Measurements from ENCODE around the gene CFAP141.

DNA sequence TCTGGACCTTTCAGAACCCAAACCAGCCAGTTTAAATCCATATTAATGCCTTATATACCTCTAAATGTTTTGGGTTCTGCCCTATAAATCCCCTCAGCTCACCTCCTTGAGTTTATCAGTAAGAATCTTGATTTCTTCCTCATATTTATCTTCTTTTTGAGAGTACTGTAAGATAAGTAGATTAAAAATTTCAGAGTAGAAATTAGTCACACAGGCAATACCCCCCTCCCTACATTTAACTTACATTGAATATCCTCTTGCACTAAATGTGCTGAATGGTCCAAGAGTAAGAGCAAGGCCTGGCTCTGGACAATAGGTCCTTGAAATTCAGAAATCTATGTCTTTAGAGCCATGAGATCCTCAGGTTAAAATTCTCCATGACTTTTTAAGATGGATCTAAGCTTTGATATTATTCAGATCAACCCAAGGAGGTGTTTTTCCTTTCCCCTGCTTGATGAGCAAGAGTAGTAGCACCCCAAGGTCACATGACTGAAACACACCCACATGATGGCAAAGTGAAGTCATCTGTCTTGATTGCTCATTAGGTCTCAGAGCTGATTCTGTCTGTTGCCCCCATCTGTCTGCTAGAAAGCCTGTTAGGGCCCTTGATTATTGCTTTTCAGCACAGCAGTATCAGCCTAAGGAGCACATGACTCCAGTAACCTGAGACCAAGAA, 35.4 kb downstream of the CFAP141 start:
- TF ChIP-seq EZH2 (conservative IDR thresholded peaks at IDR 0.05; ENCODE audit: low read depth, low read length), result no peak
- no peak for TF ChIP-seq TCF12 (IDR thresholded peaks at IDR 0.05)
- no peak for TF ChIP-seq TCF12 (CRISPR knock-in tag; IDR thresholded peaks at IDR 0.05)
- TF ChIP-seq, protein P1, sequence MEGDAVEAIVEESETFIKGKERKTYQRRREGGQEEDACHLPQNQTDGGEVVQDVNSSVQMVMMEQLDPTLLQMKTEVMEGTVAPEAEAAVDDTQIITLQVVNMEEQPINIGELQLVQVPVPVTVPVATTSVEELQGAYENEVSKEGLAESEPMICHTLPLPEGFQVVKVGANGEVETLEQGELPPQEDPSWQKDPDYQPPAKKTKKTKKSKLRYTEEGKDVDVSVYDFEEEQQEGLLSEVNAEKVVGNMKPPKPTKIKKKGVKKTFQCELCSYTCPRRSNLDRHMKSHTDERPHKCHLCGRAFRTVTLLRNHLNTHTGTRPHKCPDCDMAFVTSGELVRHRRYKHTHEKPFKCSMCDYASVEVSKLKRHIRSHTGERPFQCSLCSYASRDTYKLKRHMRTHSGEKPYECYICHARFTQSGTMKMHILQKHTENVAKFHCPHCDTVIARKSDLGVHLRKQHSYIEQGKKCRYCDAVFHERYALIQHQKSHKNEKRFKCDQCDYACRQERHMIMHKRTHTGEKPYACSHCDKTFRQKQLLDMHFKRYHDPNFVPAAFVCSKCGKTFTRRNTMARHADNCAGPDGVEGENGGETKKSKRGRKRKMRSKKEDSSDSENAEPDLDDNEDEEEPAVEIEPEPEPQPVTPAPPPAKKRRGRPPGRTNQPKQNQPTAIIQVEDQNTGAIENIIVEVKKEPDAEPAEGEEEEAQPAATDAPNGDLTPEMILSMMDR (CRISPR knock-in tag; IDR thresholded peaks at IDR 0.05), result no peak
- TF ChIP-seq EP300 (IDR thresholded peaks at IDR 0.05; ENCODE audit: low read depth in 2 of 2, low read length in 2 of 2), result no peak
- TF ChIP-seq EP300 (CRISPR knock-in tag; IDR thresholded peaks at IDR 0.05; ENCODE audit: borderline replicate concordance), result no peak
- no peak for TF ChIP-seq FOXJ3 (CRISPR knock-in tag; IDR thresholded peaks at IDR 0.05; ENCODE audit: borderline replicate concordance)
- TF ChIP-seq CHD2 (IDR thresholded peaks at IDR 0.05; ENCODE audit: low read depth, low read length), result no peak

Measured in HepG2 (cell line).